Measurements from ENCODE around the gene TTC36. TPM values are rescaled to one million over a fixed set of nuclear protein-coding genes. Genes with fewer than 3 reads are reported as not detected.
A peak's percentile ranks its signal among the peaks of the same experiment; 100 is the strongest.

Gene TTC36
- total and polyA plus RNA-seq, 9 of the 15 experiments (the other 6 are each of a cell fraction or from before 2014, with no cell fraction given): 0.22 to 0.23 TPM; not detected in 7

DNA sequence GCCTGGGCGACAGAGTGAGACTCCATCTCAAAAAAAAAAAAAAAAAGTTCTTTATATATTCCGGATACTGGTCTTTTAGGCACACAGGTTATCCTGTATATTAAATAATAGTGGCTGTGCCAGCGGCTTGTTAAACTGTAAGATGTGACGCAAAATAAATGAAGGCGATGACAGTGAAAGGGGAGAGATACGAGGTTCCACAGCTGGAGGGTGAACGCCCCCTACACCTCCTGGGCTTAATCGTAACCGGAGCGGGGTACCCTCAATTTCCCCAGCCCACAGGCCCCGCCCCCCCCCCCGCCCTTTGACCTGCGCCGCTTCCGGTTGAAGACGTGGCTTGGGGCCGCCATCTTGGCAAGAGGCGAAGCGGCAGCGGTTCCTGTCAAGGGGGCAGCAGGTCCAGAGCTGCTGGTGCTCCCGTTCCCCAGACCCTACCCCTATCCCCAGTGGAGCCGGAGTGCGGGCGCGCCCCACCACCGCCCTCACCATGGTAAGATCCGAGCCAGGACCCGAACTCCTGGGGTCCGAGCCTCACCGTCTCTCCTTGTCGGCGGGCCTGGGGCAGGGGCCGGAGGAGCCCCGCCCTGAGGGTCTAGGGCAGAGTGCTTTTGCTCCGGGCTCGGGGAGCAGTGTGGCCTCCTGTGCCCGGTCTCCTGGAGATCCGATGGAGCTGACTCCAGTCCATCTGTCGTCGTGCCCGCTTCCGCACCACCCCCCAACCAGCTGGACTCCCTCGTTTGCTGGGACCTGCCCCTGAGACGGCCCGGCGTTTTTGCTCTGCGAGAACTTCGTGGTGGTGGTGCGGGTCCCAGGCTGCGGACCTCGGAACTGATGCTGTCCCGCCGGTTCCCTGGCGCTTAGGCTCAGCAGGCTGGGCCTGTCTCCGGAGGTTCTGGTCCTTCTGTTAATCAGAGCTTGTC, 45.0 kb downstream of the TTC36 start, which contains the start of gene ARCN1 (continued):
- TF ChIP-seq E2F8 (IDR thresholded peaks at IDR 0.05; ENCODE audit: low read depth, partially characterized antibody) (no peak), MTF1 (CRISPR knock-in tag; IDR thresholded peaks at IDR 0.05; ENCODE audit: borderline replicate concordance) (no peak), BMI1 (IDR thresholded peaks at IDR 0.05; ENCODE audit: low read length) (no peak), POU5F1 (IDR thresholded peaks at IDR 0.05; ENCODE audit: borderline replicate concordance, low read depth, low read length, partially characterized antibody) (no peak), ZBTB12 (CRISPR knock-in tag; IDR thresholded peaks at IDR 0.05) (no peak), HNRNPL (IDR thresholded peaks at IDR 0.05; ENCODE audit: low read depth, low read length) (no peak), SRSF3 (IDR thresholded peaks at IDR 0.05; ENCODE audit: insufficient read depth, low read length) (0 out of 2 replicates have a peak, but pooled peaks have one; percentile 60), ZNF449 (CRISPR knock-in tag; IDR thresholded peaks at IDR 0.05) (no peak), CC2D1A (IDR thresholded peaks at IDR 0.05) (no peak), RB1 (IDR thresholded peaks at IDR 0.05; ENCODE audit: low read depth) (no peak), HDAC1 (IDR thresholded peaks at IDR 0.05) (peak in 1 of 2 experiments; percentile 73; a peak in 1 of 4 replicates), EHMT2 (IDR thresholded peaks at IDR 0.05) (no peak), SNIP1 (IDR thresholded peaks at IDR 0.05; ENCODE audit: low read depth) (no peak), ZNF347 (CRISPR knock-in tag; IDR thresholded peaks at IDR 0.05; ENCODE audit: low read depth) (no peak), ZNF354B (CRISPR knock-in tag; IDR thresholded peaks at IDR 0.05) (no peak), ZKSCAN3 (CRISPR knock-in tag; IDR thresholded peaks at IDR 0.05) (no peak)
- TF ChIP-seq, protein P1, sequence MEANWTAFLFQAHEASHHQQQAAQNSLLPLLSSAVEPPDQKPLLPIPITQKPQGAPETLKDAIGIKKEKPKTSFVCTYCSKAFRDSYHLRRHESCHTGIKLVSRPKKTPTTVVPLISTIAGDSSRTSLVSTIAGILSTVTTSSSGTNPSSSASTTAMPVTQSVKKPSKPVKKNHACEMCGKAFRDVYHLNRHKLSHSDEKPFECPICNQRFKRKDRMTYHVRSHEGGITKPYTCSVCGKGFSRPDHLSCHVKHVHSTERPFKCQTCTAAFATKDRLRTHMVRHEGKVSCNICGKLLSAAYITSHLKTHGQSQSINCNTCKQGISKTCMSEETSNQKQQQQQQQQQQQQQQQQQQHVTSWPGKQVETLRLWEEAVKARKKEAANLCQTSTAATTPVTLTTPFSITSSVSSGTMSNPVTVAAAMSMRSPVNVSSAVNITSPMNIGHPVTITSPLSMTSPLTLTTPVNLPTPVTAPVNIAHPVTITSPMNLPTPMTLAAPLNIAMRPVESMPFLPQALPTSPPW (CRISPR knock-in tag; IDR thresholded peaks at IDR 0.05): peak; percentile 94
- TF ChIP-seq, protein P2, sequence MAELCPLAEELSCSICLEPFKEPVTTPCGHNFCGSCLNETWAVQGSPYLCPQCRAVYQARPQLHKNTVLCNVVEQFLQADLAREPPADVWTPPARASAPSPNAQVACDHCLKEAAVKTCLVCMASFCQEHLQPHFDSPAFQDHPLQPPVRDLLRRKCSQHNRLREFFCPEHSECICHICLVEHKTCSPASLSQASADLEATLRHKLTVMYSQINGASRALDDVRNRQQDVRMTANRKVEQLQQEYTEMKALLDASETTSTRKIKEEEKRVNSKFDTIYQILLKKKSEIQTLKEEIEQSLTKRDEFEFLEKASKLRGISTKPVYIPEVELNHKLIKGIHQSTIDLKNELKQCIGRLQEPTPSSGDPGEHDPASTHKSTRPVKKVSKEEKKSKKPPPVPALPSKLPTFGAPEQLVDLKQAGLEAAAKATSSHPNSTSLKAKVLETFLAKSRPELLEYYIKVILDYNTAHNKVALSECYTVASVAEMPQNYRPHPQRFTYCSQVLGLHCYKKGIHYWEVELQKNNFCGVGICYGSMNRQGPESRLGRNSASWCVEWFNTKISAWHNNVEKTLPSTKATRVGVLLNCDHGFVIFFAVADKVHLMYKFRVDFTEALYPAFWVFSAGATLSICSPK (IDR thresholded peaks at IDR 0.05; ENCODE audit: borderline replicate concordance): no peak
